ENCODE results near the gene RFX3. TPM values are rescaled to one million over a fixed set of nuclear protein-coding genes. Genes with fewer than 3 reads are reported as not detected.

Gene RFX3
- total RNA-seq, 1 experiment from 2014 or later, result 9.9 TPM

- Histone ChIP-seq H3K4ac (ENCODE audit: low read depth, low read length) (no peak overlapping the region), H3K9me3 (ENCODE audit: control insufficient read depth, low read depth, low read length) (no peaks in the 10 kb centered on the region), H4K91ac (ENCODE audit: insufficient read length, low read depth, low read length) (no peak overlapping the region), H2BK120ac (ENCODE audit: low read depth, low read length, poor library complexity, severe bottlenecking) (no peak overlapping the region), H3K27me3 (ENCODE audit: insufficient read depth, low read length) (no peaks in the 10 kb centered on the region), H4K8ac (replicated peaks; ENCODE audit: insufficient read length, low read depth, low read length) (no peak overlapping the region), H3K9ac (ENCODE audit: extremely low read depth, insufficient read length, low read length) (no peak overlapping the region), H3K79me1 (ENCODE audit: insufficient read depth, low read depth, low read length, poor library complexity, severe bottlenecking) (no peaks in the 10 kb centered on the region), H3K27ac (ENCODE audit: insufficient read length, low read depth, low read length) (no peak overlapping the region), H4K5ac (ENCODE audit: insufficient read length, low read depth, low read length) (no peak overlapping the region), H2AFZ (ENCODE audit: low read length) (no peak overlapping the region), H3K4me2 (ENCODE audit: insufficient read depth, insufficient read length, low read length) (no peak overlapping the region), H2BK15ac (ENCODE audit: low read depth, low read length) (no peak overlapping the region), H2BK12ac (ENCODE audit: insufficient read length, low read depth, low read length) (no peak overlapping the region), H3T11ph (ENCODE audit: low read length) (no peak overlapping the region), H3K56ac (ENCODE audit: insufficient read length, low read depth, low read length) (no peak overlapping the region), H3K14ac (ENCODE audit: insufficient read depth, low read length) (no peak overlapping the region), H2BK20ac (ENCODE audit: low read depth, low read length, poor library complexity, severe bottlenecking) (no peak overlapping the region), H3K23ac (ENCODE audit: insufficient read length, low read depth, low read length) (no peak overlapping the region), H3K4me1 (ENCODE audit: insufficient read depth, low read length) (no peaks in the 10 kb centered on the region; the same call in 1 of the 2 replicates), H3K18ac (ENCODE audit: insufficient read length, low read depth, low read length) (no peak overlapping the region), H3K23me2 (ENCODE audit: insufficient read length, low read depth, low read length, poor library complexity, severe bottlenecking) (no peaks in the 10 kb centered on the region), H2AK5ac (ENCODE audit: insufficient read length, low read length) (no peak overlapping the region), H2BK5ac (ENCODE audit: insufficient read length, low read length) (no peak overlapping the region), H3K79me2 (ENCODE audit: insufficient read depth, low read length) (no peaks in the 10 kb centered on the region), H4K20me1 (ENCODE audit: control insufficient read depth, insufficient read depth, insufficient read length) (no peaks in the 10 kb centered on the region)
- no peak overlapping the region for H3K4me3 Mint-ChIP-seq
- no peaks in the 10 kb centered on the region for H3K9me3 Mint-ChIP-seq
- no peak for TF ChIP-seq CTCF (conservative IDR thresholded peaks at IDR 0.05)
- peaks cover 0 to 4% (median 0%) of the 10 kb centered on the region in 3 experiments; a peak in 1 of 7 replicates for H3K36me3 Mint-ChIP-seq (ENCODE audit: insufficient read depth in 1 of 3, low read depth in 3 of 3)
- no peak for DNase-seq
- H3K4me1 Mint-ChIP-seq, result no peaks in the 10 kb centered on the region
- H3K27ac Mint-ChIP-seq, result no peak overlapping the region
- H3K27me3 Mint-ChIP-seq (ENCODE audit: low read depth), result no peaks in the 10 kb centered on the region
Measured at GRCh38 chr9:3330792-3331420, 194.9 kb downstream of the RFX3 start.

Measured in H9 (cell line).